SK-N-SH (cell line): ENCODE results near the gene YKT6. TPM values are rescaled to one million over a fixed set of nuclear protein-coding genes. Genes with fewer than 3 reads are reported as not detected.

Experiments used
- CTCF ChIA-PET: fragments of 300-600, 350-600 bp; formaldehyde crosslinking; extraction: SDS; loops from one replicate; lab custom pipeline; 2021; lab: Yijun Ruan, JAX
- POLR2A ChIA-PET: fragments of 350-600 bp; sonication (Branson Sonifier 250); formaldehyde crosslinking; extraction: SDS; loops from one replicate; lab custom pipeline; 2020; ENCODE audit warnings: antibody characterized with exemption, inconsistent platforms; lab: Yijun Ruan, JAX
- DNase-seq: peaks from one replicate; pipeline ENCODE4 v3.0.0; 2012
- H2AFZ ChIP-seq: fragments of 200-600 bp; sonication (generic); 2 replicates; pipeline ENCODE4 v1.8.1; 2016; ENCODE audit warnings: antibody characterized with exemption, mild to moderate bottlenecking, low read depth
- H3F3A ChIP-seq: fragments of 200-600 bp; sonication (generic); replicated peaks from 2 replicates; pipeline ENCODE3; 2016; ENCODE audit warnings: antibody characterized with exemption, mild to moderate bottlenecking; ENCODE audit not compliant: insufficient read depth
- H3K27ac ChIP-seq, 2 experiments: fragments of 200-500 bp in 1 of 2; fragments of 200-600 bp in 1 of 2; sonication (Bioruptor generic) in 1 of 2; sonication (generic), shearing (Covaris generic) in 1 of 2; 2 replicates each; pipeline versions ENCODE4 v1.5.1 to v1.6.1; 2014 to 2016; ENCODE audit warnings: low read depth in 2 of 2, inconsistent platforms in 1 of 2, low read length in 1 of 2, mild to moderate bottlenecking in 1 of 2, mixed read lengths in 1 of 2
- H3K27me3 ChIP-seq: fragments of 200-600 bp; sonication (generic), shearing (Covaris generic); 2 replicates; pipeline ENCODE4 v1.6.1; 2016; ENCODE audit warnings: mixed run types; ENCODE audit not compliant: insufficient read depth
- H3K36me3 ChIP-seq, 2 experiments: fragments of 200-500 bp in 1 of 2; fragments of 200-600 bp in 1 of 2; sonication (Bioruptor generic) in 1 of 2; sonication (generic) in 1 of 2; replicated peaks in 1 of 2; 2 replicates each; pipeline versions ENCODE3 to v1.5.1; 2014 to 2016; ENCODE audit warnings: low read length in 1 of 2, mild to moderate bottlenecking in 1 of 2; ENCODE audit not compliant: insufficient read depth in 2 of 2, control insufficient read depth in 1 of 2
- H3K4me1 ChIP-seq, 2 experiments: fragments of 200-500 bp in 1 of 2; fragments of 200-600 bp in 1 of 2; sonication (Bioruptor generic) in 1 of 2; sonication (generic), shearing (Covaris generic) in 1 of 2; 2 replicates each; pipeline versions ENCODE4 v1.5.1 to v1.6.1; 2014 to 2016; ENCODE audit warnings: low read depth in 1 of 2, low read length in 1 of 2, mixed run types in 1 of 2; ENCODE audit not compliant: insufficient read depth in 2 of 2, control insufficient read depth in 1 of 2
- H3K4me2 ChIP-seq: fragments of 200-600 bp; sonication (generic), shearing (Covaris generic); 2 replicates; pipeline ENCODE4 v1.6.1; 2017; ENCODE audit warnings: mixed run types
- H3K4me3 ChIP-seq, 2 experiments: fragments of 200-500 bp in 1 of 2; fragments of 200-600 bp in 1 of 2; sonication (Bioruptor generic) in 1 of 2; sonication (generic), shearing (Covaris generic) in 1 of 2; 2 replicates each; pipeline versions ENCODE4 v1.5.1 to v1.8.1; 2014 to 2016; ENCODE audit warnings: low read depth in 2 of 2, inconsistent platforms in 1 of 2, low read length in 1 of 2, mild to moderate bottlenecking in 1 of 2, mixed read lengths in 1 of 2, moderate library complexity in 1 of 2
- H3K79me2 ChIP-seq: fragments of 200-600 bp; sonication (generic); 2 replicates; pipeline ENCODE4 v1.8.1; 2017; ENCODE audit warnings: mild to moderate bottlenecking; ENCODE audit not compliant: insufficient read depth
- H3K9ac ChIP-seq: fragments of 200-600 bp; sonication (generic); 2 replicates; pipeline ENCODE4 v1.6.1; 2017; ENCODE audit warnings: mixed run types
- H3K9me2 ChIP-seq: fragments of 200-600 bp; sonication (generic); 2 replicates; pipeline ENCODE4 v1.6.1; 2017; ENCODE audit warnings: mixed run types
- H3K9me3 ChIP-seq: fragments of 200-600 bp; sonication (generic); 2 replicates; pipeline ENCODE4 v1.6.1; 2017; ENCODE audit warnings: mixed run types, mild to moderate bottlenecking, moderate library complexity
- H4K20me1 ChIP-seq: fragments of 200-600 bp; sonication (generic); 2 replicates; pipeline ENCODE4 v1.6.1; 2017; ENCODE audit warnings: mild to moderate bottlenecking, mixed run types; ENCODE audit not compliant: insufficient read depth
- CHD2 ChIP-seq: fragments of 150-350 bp; IDR thresholded peaks from 2 replicates; pipeline ENCODE4 v1.6.1; 2018; ENCODE audit warnings: low read length; ENCODE audit not compliant: partially characterized antibody
- ELF1 ChIP-seq: IDR thresholded peaks from 2 replicates; pipeline ENCODE4 v1.4.0; 2012
- EZH2phosphoT487 ChIP-seq: fragments of 200-600 bp; sonication (generic); IDR thresholded peaks from 2 replicates; pipeline ENCODE4 v1.6.1; 2017; ENCODE audit warnings: low read depth, mixed run types, mild to moderate bottlenecking, antibody characterized with exemption, moderate library complexity, borderline replicate concordance
- FOXJ3 ChIP-seq: sonication (generic); formaldehyde crosslinking; IDR thresholded peaks from 2 replicates; pipeline ENCODE4 v1.5.1; 2020; ENCODE audit warnings: mild to moderate bottlenecking, missing genetic modification reagents
- IRF3 ChIP-seq: fragments of 150-350 bp; IDR thresholded peaks from 2 replicates; pipeline ENCODE4 v1.6.1; 2016; ENCODE audit warnings: mild to moderate bottlenecking, low read depth, low read length
- JUND ChIP-seq: IDR thresholded peaks from 2 replicates; pipeline ENCODE4 v1.4.0; 2012
- MAX ChIP-seq: IDR thresholded peaks from 2 replicates; pipeline ENCODE4 v1.4.0; 2012; ENCODE audit warnings: low read depth
- MEF2A ChIP-seq: IDR thresholded peaks from 2 replicates; pipeline ENCODE4 v1.4.0; 2012; ENCODE audit warnings: low read depth, borderline replicate concordance
- MXI1 ChIP-seq: IDR thresholded peaks from 2 replicates; pipeline ENCODE4 v1.6.1; 2012; ENCODE audit warnings: mild to moderate bottlenecking, low read depth, low read length, improper control_type of control experiment
- NFIC ChIP-seq: IDR thresholded peaks from 2 replicates; pipeline ENCODE4 v1.4.0; 2012; ENCODE audit warnings: borderline replicate concordance
- NRF1 ChIP-seq: IDR thresholded peaks from 2 replicates; pipeline ENCODE4 v1.6.1; 2012; ENCODE audit warnings: low read depth, mild to moderate bottlenecking, low read length
- PBX3 ChIP-seq: IDR thresholded peaks from 2 replicates; pipeline ENCODE4; 2012
- POLR2AphosphoS5 ChIP-seq: IDR thresholded peaks from 2 replicates; pipeline ENCODE4 v1.6.1; 2012; ENCODE audit warnings: low read depth, low read length
- RAD21 ChIP-seq: IDR thresholded peaks from 2 replicates; pipeline ENCODE4 v1.6.1; 2012; ENCODE audit warnings: mild to moderate bottlenecking, low read length
- REST ChIP-seq: IDR thresholded peaks from 2 replicates; pipeline ENCODE4 v1.6.1; 2012; ENCODE audit warnings: mild to moderate bottlenecking, low read depth, low read length, moderate library complexity
- RFX5 ChIP-seq: IDR thresholded peaks from 2 replicates; pipeline ENCODE4 v1.6.1; 2012; ENCODE audit warnings: mild to moderate bottlenecking, improper control_type of control experiment, low read length
- RXRA ChIP-seq: IDR thresholded peaks from 2 replicates; pipeline ENCODE4 v1.4.0; 2012; ENCODE audit warnings: low read depth, mild to moderate bottlenecking, borderline replicate concordance
- SIN3A ChIP-seq: IDR thresholded peaks from 2 replicates; pipeline ENCODE4 v1.6.1; 2012; ENCODE audit warnings: low read depth, mild to moderate bottlenecking, low read length, moderate library complexity, borderline replicate concordance
- SMC3 ChIP-seq: IDR thresholded peaks from 2 replicates; pipeline ENCODE4 v1.6.1; 2012; ENCODE audit warnings: low read depth, low read length, improper control_type of control experiment
- YY1 ChIP-seq: IDR thresholded peaks from 2 replicates; pipeline ENCODE4 v1.4.0; 2012; ENCODE audit warnings: low read depth, mild to moderate bottlenecking
- WGBS: methylation state at CpG from one replicate; pipeline ENCODE4 v1.1.6; 2017; ENCODE audit warnings: low lambda C conversion rate; 5-methylcytosine and 5-hydroxymethylcytosine counted together
- polyA plus RNA-seq, 3 experiments: library from polyadenylated mRNA; depleted of rRNA; stranded (reverse); fragments of >200 nt; gene quantifications; 2 replicates each; pipeline ENCODE4 v1.2.3, GENCODE V29; 2012

The YKT6 gene
- polyA plus RNA-seq, 1 of the 3 experiments (the other 2 are of a cell fraction), result 170 TPM

- WGBS, result 79% methylated on average over 20 of the region's 24 CpGs
- no peak overlapping the region for H3K4me3 ChIP-seq
- no peak overlapping the region for H3K9ac ChIP-seq
- no peaks in the 10 kb centered on the region for H3K9me2 ChIP-seq
- no peak overlapping the region for H3K27ac ChIP-seq
- H3K27me3 ChIP-seq, result no peaks in the 10 kb centered on the region
- POLR2A ChIA-PET, result no interaction called here
- H3K36me3 ChIP-seq, result no peaks in the 10 kb centered on the region
- CTCF ChIA-PET, result interaction anchor here (0.8 to 6.9 kb wide), 7 partner anchors 8 to 345 kb away, joined by 3 to 70 read pairs (median 4); no protein-coding TSS in a partner anchor
- H3F3A ChIP-seq, result no peaks in the 10 kb centered on the region
- peaks cover 0 to 58% of the 10 kb centered on the region in 2 experiments; a peak in 1 of 4 replicates for H3K4me1 ChIP-seq
- H4K20me1 ChIP-seq, result 0 out of 2 replicates have a peak, but pooled peaks cover 1% of the 10 kb centered on the region
- H3K79me2 ChIP-seq, result no peaks in the 10 kb centered on the region
- DNase-seq, result peak; percentile 44
- TF ChIP-seq SIN3A, result no peak
- no peak for TF ChIP-seq PBX3
- TF ChIP-seq ELF1, result no peak
- TF ChIP-seq MXI1, result no peak
- TF ChIP-seq RAD21, result no peak
- H3K4me2 ChIP-seq, result no peak overlapping the region
- no peak overlapping the region for H2AFZ ChIP-seq
- no peaks in the 10 kb centered on the region for H3K9me3 ChIP-seq
These were observed 19.8 kb downstream of the YKT6 start for GRCh38 chr7:44220358-44221112.

GRCh38 chr7:44221231-44221791, 20.5 kb downstream of the YKT6 start:
- Histone ChIP-seq H2AFZ (no peak overlapping the region), H3F3A (no peaks in the 10 kb centered on the region), H3K36me3 (no peaks in the 10 kb centered on the region), H3K4me1 (peaks cover 0 to 51% of the 10 kb centered on the region in 2 experiments; a peak in 1 of 4 replicates), H4K20me1 (no peaks in the 10 kb centered on the region), H3K4me3 (no peak overlapping the region), H3K27ac (no peak overlapping the region; a peak in 1 of 4 replicates), H3K9me2 (no peaks in the 10 kb centered on the region), H3K27me3 (no peaks in the 10 kb centered on the region), H3K9me3 (no peaks in the 10 kb centered on the region), H3K9ac (no peak overlapping the region), H3K79me2 (no peaks in the 10 kb centered on the region), H3K4me2 (no peak overlapping the region)
- POLR2A ChIA-PET, result no interaction called here
- TF ChIP-seq RXRA (no peak), CHD2 (no peak), MAX (no peak), FOXJ3 (CRISPR knock-in tag) (no peak), SMC3 (no peak), POLR2AphosphoS5 (no peak), JUND (no peak), MEF2A (no peak), NRF1 (no peak), IRF3 (no peak), RFX5 (no peak), NFIC (no peak), YY1 (no peak), REST (no peak), EZH2phosphoT487 (no peak)
- peak; percentile 79 for DNase-seq
- CTCF ChIA-PET, result interaction anchor here (0.9 to 6.9 kb wide), 7 partner anchors 9 to 344 kb away, joined by 3 to 70 read pairs (median 5); no protein-coding TSS in a partner anchor
- WGBS, result 70% methylated on average over 21 of the region's 30 CpGs
